ENCODE data around the gene SGSH. TPM values are rescaled to one million over a fixed set of nuclear protein-coding genes. Genes with fewer than 3 reads are reported as not detected.

The SGSH gene
- total RNA-seq, 1 experiment from 2014 or later = 19.8 TPM

DNA sequence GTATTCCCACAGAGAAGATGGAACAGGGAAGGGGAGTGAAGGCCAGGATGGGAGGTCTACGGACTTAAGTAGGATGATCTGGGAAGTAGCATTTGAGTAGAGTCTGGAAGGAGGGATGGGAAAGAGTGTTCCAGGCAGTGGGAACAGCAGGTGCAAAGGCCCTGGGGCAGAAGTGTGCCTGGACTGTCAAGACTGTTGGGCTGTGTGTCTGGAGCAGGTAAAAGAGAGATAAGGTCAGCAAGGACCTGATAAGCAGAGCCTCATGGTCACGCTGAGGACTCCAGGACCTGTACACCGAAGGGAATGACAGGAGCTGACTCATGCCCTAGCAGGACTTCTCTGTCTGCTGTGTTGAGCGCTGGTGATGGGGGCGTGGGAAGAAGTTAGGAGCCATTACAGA is 51.0 kb downstream of the SGSH start:
- H3K27ac Mint-ChIP-seq = no peak overlapping the region

More for the DNA sequence above, 51.0 kb downstream of the SGSH start:
- Histone ChIP-seq H4K91ac (ENCODE audit: insufficient read length, low read depth, low read length) (no peak overlapping the region), H3K27ac (ENCODE audit: insufficient read length, low read depth, low read length) (no peak overlapping the region), H3K79me2 (ENCODE audit: insufficient read depth, low read length) (no peaks in the 10 kb centered on the region), H2AFZ (ENCODE audit: low read length) (no peak overlapping the region), H2BK15ac (ENCODE audit: low read depth, low read length) (no peak overlapping the region), H4K8ac (replicated peaks; ENCODE audit: insufficient read length, low read depth, low read length) (no peak overlapping the region), H3K14ac (ENCODE audit: insufficient read depth, low read length) (no peak overlapping the region), H3K4ac (ENCODE audit: low read depth, low read length) (no peak overlapping the region), H3T11ph (ENCODE audit: low read length) (no peak overlapping the region), H2BK12ac (ENCODE audit: insufficient read length, low read depth, low read length) (no peak overlapping the region), H4K20me1 (ENCODE audit: control insufficient read depth, insufficient read depth, insufficient read length) (no peaks in the 10 kb centered on the region), H2BK120ac (ENCODE audit: low read depth, low read length, poor library complexity, severe bottlenecking) (no peak overlapping the region), H3K27me3 (ENCODE audit: insufficient read depth, low read length) (no peaks in the 10 kb centered on the region), H3K9me3 (ENCODE audit: control insufficient read depth, low read depth, low read length) (no peaks in the 10 kb centered on the region), H3K4me1 (ENCODE audit: insufficient read depth, low read length) (no peaks in the 10 kb centered on the region), H3K18ac (ENCODE audit: insufficient read length, low read depth, low read length) (no peak overlapping the region), H3K79me1 (ENCODE audit: insufficient read depth, low read depth, low read length, poor library complexity, severe bottlenecking) (no peaks in the 10 kb centered on the region), H3K23me2 (ENCODE audit: insufficient read length, low read depth, low read length, poor library complexity, severe bottlenecking) (no peaks in the 10 kb centered on the region), H3K9ac (ENCODE audit: extremely low read depth, insufficient read length, low read length) (no peak overlapping the region), H2AK5ac (ENCODE audit: insufficient read length, low read length) (no peak overlapping the region), H3K4me2 (ENCODE audit: insufficient read depth, insufficient read length, low read length) (no peak overlapping the region), H4K5ac (ENCODE audit: insufficient read length, low read depth, low read length) (no peak overlapping the region), H3K56ac (ENCODE audit: insufficient read length, low read depth, low read length) (no peak overlapping the region), H3K23ac (ENCODE audit: insufficient read length, low read depth, low read length) (no peak overlapping the region), H2BK20ac (ENCODE audit: low read depth, low read length, poor library complexity, severe bottlenecking) (no peak overlapping the region), H2BK5ac (ENCODE audit: insufficient read length, low read length) (no peak overlapping the region)
- H3K9me3 Mint-ChIP-seq = no peaks in the 10 kb centered on the region; a peak in 1 of 5 replicates
- TF ChIP-seq, protein P1, sequence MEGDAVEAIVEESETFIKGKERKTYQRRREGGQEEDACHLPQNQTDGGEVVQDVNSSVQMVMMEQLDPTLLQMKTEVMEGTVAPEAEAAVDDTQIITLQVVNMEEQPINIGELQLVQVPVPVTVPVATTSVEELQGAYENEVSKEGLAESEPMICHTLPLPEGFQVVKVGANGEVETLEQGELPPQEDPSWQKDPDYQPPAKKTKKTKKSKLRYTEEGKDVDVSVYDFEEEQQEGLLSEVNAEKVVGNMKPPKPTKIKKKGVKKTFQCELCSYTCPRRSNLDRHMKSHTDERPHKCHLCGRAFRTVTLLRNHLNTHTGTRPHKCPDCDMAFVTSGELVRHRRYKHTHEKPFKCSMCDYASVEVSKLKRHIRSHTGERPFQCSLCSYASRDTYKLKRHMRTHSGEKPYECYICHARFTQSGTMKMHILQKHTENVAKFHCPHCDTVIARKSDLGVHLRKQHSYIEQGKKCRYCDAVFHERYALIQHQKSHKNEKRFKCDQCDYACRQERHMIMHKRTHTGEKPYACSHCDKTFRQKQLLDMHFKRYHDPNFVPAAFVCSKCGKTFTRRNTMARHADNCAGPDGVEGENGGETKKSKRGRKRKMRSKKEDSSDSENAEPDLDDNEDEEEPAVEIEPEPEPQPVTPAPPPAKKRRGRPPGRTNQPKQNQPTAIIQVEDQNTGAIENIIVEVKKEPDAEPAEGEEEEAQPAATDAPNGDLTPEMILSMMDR (conservative IDR thresholded peaks at IDR 0.05) = no peak
- H3K4me1 Mint-ChIP-seq = peaks cover 8 to 20% of the 10 kb centered on the region in 2 experiments
- WGBS (ENCODE audit: extremely low coverage, insufficient read length, low lambda C conversion rate) = no CpG with 5 or more reads among the region's 5 CpGs
- no peaks in the 10 kb centered on the region; a peak in 1 of 7 replicates for H3K36me3 Mint-ChIP-seq (ENCODE audit: insufficient read depth in 1 of 3, low read depth in 3 of 3)
- DNase-seq = no peak
- H3K4me3 Mint-ChIP-seq = no peak overlapping the region
- peaks cover 29% of the 10 kb centered on the region for H3K27me3 Mint-ChIP-seq (ENCODE audit: low read depth)
